ENCODE measurements around the gene SCG3.

GRCh38 chr15:51702710-51703109 is 21.4 kb downstream of the SCG3 start:
- TF ChIP-seq CTCF (conservative IDR thresholded peaks at IDR 0.05; ENCODE audit: low read length) (no peak), EZH2phosphoT487 (IDR thresholded peaks at IDR 0.05; ENCODE audit: borderline replicate concordance) (no peak)

All from Loucy (cell line).